Measurements from ENCODE around the gene ALG9. TPM values are rescaled to one million over a fixed set of nuclear protein-coding genes. Genes with fewer than 3 reads are reported as not detected.

Gene ALG9
- total RNA-seq, 5 donors from 2014 or later (not counting 1 experiment from before 2014, with no cell fraction given), result 20.0 to 25.6 (median 24.0) TPM

- no peak for DNase-seq
- peaks cover 55% of the 10 kb centered on the region for H3K36me3 Mint-ChIP-seq
- ChIA-PET POLR2A (interaction anchor here in 1 of 2 donors (0.6 kb wide), 1 partner anchor 205 kb away, joined by 3 read pairs; no protein-coding TSS in a partner anchor), CTCF (interaction anchor here in 1 of 2 donors (0.5 kb wide), 1 partner anchor 748 kb away, joined by 3 read pairs; no protein-coding TSS in a partner anchor)
- no CpG with 5 or more reads among the region's 1 CpG for WGBS (ENCODE audit: insufficient coverage)
- no peak overlapping the region for H3K27ac ChIP-seq (ENCODE audit: low read length)
- no peaks in the 10 kb centered on the region for H3K9me3 ChIP-seq
- ATAC-seq (replicated peaks in 1 of 4), result no peak
- no peak overlapping the region for H3K27ac Mint-ChIP-seq
- H3K36me3 ChIP-seq (ENCODE audit: control insufficient read depth in 2 of 2, extremely low read depth in 1 of 2, insufficient read depth in 1 of 2, low read length in 1 of 2), result peaks cover 3 to 23% of the 10 kb centered on the region in 2 donors
- H3K4me3 ChIP-seq (ENCODE audit: control insufficient read depth in 1 of 2, extremely low read depth in 1 of 2, low read length in 1 of 2), result no peak overlapping the region
- no peaks in the 10 kb centered on the region for H3K4me1 ChIP-seq (ENCODE audit: control insufficient read depth in 1 of 2, extremely low read depth in 1 of 2, insufficient read depth in 2 of 2, low read length in 2 of 2)
- H3K4me1 Mint-ChIP-seq, result no peaks in the 10 kb centered on the region
- peaks cover 0 to 10% (median 3%) of the 10 kb centered on the region in 3 donors for H3K9me3 Mint-ChIP-seq
- H3K27me3 Mint-ChIP-seq, result no peaks in the 10 kb centered on the region
- no peak overlapping the region for H3K4me3 Mint-ChIP-seq
- no peaks in the 10 kb centered on the region for H3K27me3 ChIP-seq (replicated peaks in 1 of 2; ENCODE audit: control insufficient read depth in 2 of 2, extremely low read depth in 1 of 2, insufficient read depth in 2 of 2, low read length in 1 of 2)
These were observed 73.1 kb downstream of the ALG9 start for GRCh38 chr11:111798279-111798678.

- no peak overlapping the region for H3K27ac ChIP-seq (ENCODE audit: low read length)
- Mint-ChIP-seq H3K27me3 (no peaks in the 10 kb centered on the region), H3K4me1 (no peaks in the 10 kb centered on the region), H3K9me3 (peaks cover 0 to 10% (median 3%) of the 10 kb centered on the region in 3 donors), H3K36me3 (peaks cover 53% of the 10 kb centered on the region), H3K4me3 (no peak overlapping the region), H3K27ac (peak overlapping the region in 1 of 2 donors; percentile 55)
- no peaks in the 10 kb centered on the region for H3K27me3 ChIP-seq (replicated peaks in 1 of 2; ENCODE audit: control insufficient read depth in 2 of 2, extremely low read depth in 1 of 2, insufficient read depth in 2 of 2, low read length in 1 of 2)
- no peaks in the 10 kb centered on the region for H3K9me3 ChIP-seq
- POLR2A ChIA-PET, result interaction anchor here (0.5 to 0.6 kb wide), 2 partner anchors 29 to 750 kb away, joined by 3 to 4 read pairs; no protein-coding TSS in a partner anchor
- CTCF ChIA-PET, result no interaction called here
- no peak overlapping the region for H3K4me3 ChIP-seq (ENCODE audit: control insufficient read depth in 1 of 2, extremely low read depth in 1 of 2, low read length in 1 of 2)
- no CpG with 5 or more reads among the region's 2 CpGs for WGBS (ENCODE audit: insufficient coverage)
- peaks cover 3 to 15% of the 10 kb centered on the region in 2 donors for H3K36me3 ChIP-seq (ENCODE audit: control insufficient read depth in 2 of 2, extremely low read depth in 1 of 2, insufficient read depth in 1 of 2, low read length in 1 of 2)
- DNase-seq (peak in 1 of 35 experiments; percentile 1), ATAC-seq (replicated peaks in 1 of 4) (no peak)
- no peaks in the 10 kb centered on the region for H3K4me1 ChIP-seq (ENCODE audit: control insufficient read depth in 1 of 2, extremely low read depth in 1 of 2, insufficient read depth in 2 of 2, low read length in 2 of 2)
These were observed 74.2 kb downstream of the ALG9 start for GRCh38 chr11:111797145-111797581.

GRCh38 chr11:111796696-111797095 is 74.7 kb downstream of the ALG9 start:
- ATAC-seq (replicated peaks in 1 of 4) (no peak), DNase-seq (no peak)
- no peak overlapping the region for H3K4me3 Mint-ChIP-seq
- no peaks in the 10 kb centered on the region for H3K27me3 Mint-ChIP-seq
- H3K27ac Mint-ChIP-seq, result no peak overlapping the region
- H3K4me3 ChIP-seq (ENCODE audit: control insufficient read depth in 1 of 2, extremely low read depth in 1 of 2, low read length in 1 of 2), result no peak overlapping the region
- H3K36me3 ChIP-seq (ENCODE audit: control insufficient read depth in 2 of 2, extremely low read depth in 1 of 2, insufficient read depth in 1 of 2, low read length in 1 of 2), result peaks cover 2 to 11% of the 10 kb centered on the region in 2 donors
- H3K36me3 Mint-ChIP-seq, result peaks cover 48% of the 10 kb centered on the region
- H3K27ac ChIP-seq (ENCODE audit: low read length), result no peak overlapping the region
- ChIA-PET POLR2A (no interaction called here), CTCF (no interaction called here)
- H3K4me1 Mint-ChIP-seq, result no peaks in the 10 kb centered on the region
- peaks cover 0 to 10% (median 3%) of the 10 kb centered on the region in 3 donors for H3K9me3 Mint-ChIP-seq
- H3K27me3 ChIP-seq (replicated peaks in 1 of 2; ENCODE audit: control insufficient read depth in 2 of 2, extremely low read depth in 1 of 2, insufficient read depth in 2 of 2, low read length in 1 of 2), result no peaks in the 10 kb centered on the region
- no peaks in the 10 kb centered on the region for H3K4me1 ChIP-seq (ENCODE audit: control insufficient read depth in 1 of 2, extremely low read depth in 1 of 2, insufficient read depth in 2 of 2, low read length in 2 of 2)
- no peaks in the 10 kb centered on the region for H3K9me3 ChIP-seq
- WGBS (ENCODE audit: insufficient coverage), result no CpG with 5 or more reads among the region's 3 CpGs

- H3K9me3 Mint-ChIP-seq, result peaks cover 0 to 10% (median 3%) of the 10 kb centered on the region in 3 donors
- no peak overlapping the region for H3K4me3 ChIP-seq (ENCODE audit: control insufficient read depth in 1 of 2, extremely low read depth in 1 of 2, low read length in 1 of 2)
These were observed 75.9 kb downstream of the ALG9 start for GRCh38 chr11:111795334-111795985.

DNA sequence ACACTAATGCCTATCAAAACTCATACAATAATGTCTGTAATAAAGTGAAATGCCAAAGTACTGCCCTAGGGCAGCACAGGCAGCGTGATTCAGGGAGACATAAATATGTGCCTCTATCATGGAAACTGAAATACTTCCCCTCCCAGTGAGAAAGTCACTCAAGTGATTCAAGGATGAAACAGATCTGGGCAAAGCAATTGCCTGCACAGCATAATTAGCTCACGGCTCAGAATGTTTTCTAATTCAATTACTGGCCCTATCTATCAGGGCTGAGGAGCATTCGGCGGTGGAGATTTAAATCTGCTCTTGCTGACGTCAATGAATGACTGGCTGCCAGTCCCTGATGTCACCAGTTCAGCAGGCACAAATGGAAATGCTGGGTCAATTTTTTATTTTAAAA is 77.5 kb downstream of the ALG9 start:
- Histone ChIP-seq H3K4me3 (ENCODE audit: control insufficient read depth in 1 of 2, extremely low read depth in 1 of 2, low read length in 1 of 2) (no peak overlapping the region), H3K36me3 (ENCODE audit: control insufficient read depth in 2 of 2, extremely low read depth in 1 of 2, insufficient read depth in 1 of 2, low read length in 1 of 2) (peaks cover 5 to 6% of the 10 kb centered on the region in 2 donors), H3K9me3 (no peaks in the 10 kb centered on the region), H3K27ac (ENCODE audit: low read length) (no peak overlapping the region), H3K4me1 (ENCODE audit: control insufficient read depth in 1 of 2, extremely low read depth in 1 of 2, insufficient read depth in 2 of 2, low read length in 2 of 2) (no peaks in the 10 kb centered on the region), H3K27me3 (replicated peaks in 1 of 2; ENCODE audit: control insufficient read depth in 2 of 2, extremely low read depth in 1 of 2, insufficient read depth in 2 of 2, low read length in 1 of 2) (no peaks in the 10 kb centered on the region)
- Mint-ChIP-seq H3K36me3 (peaks cover 34% of the 10 kb centered on the region), H3K9me3 (peaks cover 0 to 10% (median 3%) of the 10 kb centered on the region in 3 donors), H3K27ac (no peak overlapping the region), H3K27me3 (no peaks in the 10 kb centered on the region), H3K4me3 (no peak overlapping the region), H3K4me1 (no peaks in the 10 kb centered on the region)
- ChIA-PET POLR2A (no interaction called here), CTCF (interaction anchor here in 1 of 2 donors (0.5 kb wide), 1 partner anchor 310 kb away, joined by 3 read pairs; no protein-coding TSS in a partner anchor)
- ATAC-seq (replicated peaks in 1 of 4), result no peak
- WGBS (ENCODE audit: insufficient coverage), result 100% methylated on average over 2 of the region's 5 CpGs
- DNase-seq, result no peak

More at GRCh38 chr11:111795334-111795985, 75.9 kb downstream of the ALG9 start:
- H3K9me3 ChIP-seq, result no peaks in the 10 kb centered on the region
- Mint-ChIP-seq H3K36me3 (peaks cover 44% of the 10 kb centered on the region), H3K4me1 (no peaks in the 10 kb centered on the region), H3K27ac (no peak overlapping the region), H3K27me3 (no peaks in the 10 kb centered on the region), H3K4me3 (no peak overlapping the region)
- no peak for DNase-seq
- 96% methylated on average over 5 of the region's 7 CpGs for WGBS (ENCODE audit: insufficient coverage)
- ChIA-PET POLR2A (no interaction called here), CTCF (no interaction called here)
- no peaks in the 10 kb centered on the region for H3K27me3 ChIP-seq (replicated peaks in 1 of 2; ENCODE audit: control insufficient read depth in 2 of 2, extremely low read depth in 1 of 2, insufficient read depth in 2 of 2, low read length in 1 of 2)
- H3K4me1 ChIP-seq (ENCODE audit: control insufficient read depth in 1 of 2, extremely low read depth in 1 of 2, insufficient read depth in 2 of 2, low read length in 2 of 2), result no peaks in the 10 kb centered on the region
- peaks cover 5 to 9% of the 10 kb centered on the region in 2 donors for H3K36me3 ChIP-seq (ENCODE audit: control insufficient read depth in 2 of 2, extremely low read depth in 1 of 2, insufficient read depth in 1 of 2, low read length in 1 of 2)
- no peak for ATAC-seq (replicated peaks in 1 of 4)
- no peak overlapping the region for H3K27ac ChIP-seq (ENCODE audit: low read length)

GRCh38 chr11:111792955-111793500 is 78.4 kb downstream of the ALG9 start:
- Histone ChIP-seq H3K9me3 (no peaks in the 10 kb centered on the region), H3K27me3 (replicated peaks in 1 of 2; ENCODE audit: control insufficient read depth in 2 of 2, extremely low read depth in 1 of 2, insufficient read depth in 2 of 2, low read length in 1 of 2) (no peaks in the 10 kb centered on the region), H3K36me3 (ENCODE audit: control insufficient read depth in 2 of 2, extremely low read depth in 1 of 2, insufficient read depth in 1 of 2, low read length in 1 of 2) (peaks cover 5 to 6% of the 10 kb centered on the region in 2 donors), H3K4me1 (ENCODE audit: control insufficient read depth in 1 of 2, extremely low read depth in 1 of 2, insufficient read depth in 2 of 2, low read length in 2 of 2) (no peaks in the 10 kb centered on the region), H3K4me3 (ENCODE audit: control insufficient read depth in 1 of 2, extremely low read depth in 1 of 2, low read length in 1 of 2) (no peak overlapping the region), H3K27ac (ENCODE audit: low read length) (no peak overlapping the region)
- DNase-seq, result no peak
- CTCF ChIA-PET, result interaction anchor here in 1 of 2 donors (1.0 kb wide), 1 partner anchor 18 kb away, joined by 4 read pairs; no protein-coding TSS in a partner anchor
- no peak overlapping the region for H3K4me3 Mint-ChIP-seq
- no peaks in the 10 kb centered on the region for H3K27me3 Mint-ChIP-seq
- no peak for ATAC-seq (replicated peaks in 1 of 4)
- H3K36me3 Mint-ChIP-seq, result peaks cover 26% of the 10 kb centered on the region
- no peak overlapping the region for H3K27ac Mint-ChIP-seq
- 80% methylated on average over 1 of the region's 6 CpGs for WGBS (ENCODE audit: insufficient coverage)
- H3K9me3 Mint-ChIP-seq, result peaks cover 0 to 10% (median 3%) of the 10 kb centered on the region in 3 donors
- no peaks in the 10 kb centered on the region for H3K4me1 Mint-ChIP-seq
- POLR2A ChIA-PET, result no interaction called here
